Measurements from ENCODE around the gene ZKSCAN3.
"Not testable (repeated sequence)": the region's sequence is repeated elsewhere in the genome, so short reads cannot be mapped to it uniquely, and the experiment has no call there.

Gene ZKSCAN3

DNA sequence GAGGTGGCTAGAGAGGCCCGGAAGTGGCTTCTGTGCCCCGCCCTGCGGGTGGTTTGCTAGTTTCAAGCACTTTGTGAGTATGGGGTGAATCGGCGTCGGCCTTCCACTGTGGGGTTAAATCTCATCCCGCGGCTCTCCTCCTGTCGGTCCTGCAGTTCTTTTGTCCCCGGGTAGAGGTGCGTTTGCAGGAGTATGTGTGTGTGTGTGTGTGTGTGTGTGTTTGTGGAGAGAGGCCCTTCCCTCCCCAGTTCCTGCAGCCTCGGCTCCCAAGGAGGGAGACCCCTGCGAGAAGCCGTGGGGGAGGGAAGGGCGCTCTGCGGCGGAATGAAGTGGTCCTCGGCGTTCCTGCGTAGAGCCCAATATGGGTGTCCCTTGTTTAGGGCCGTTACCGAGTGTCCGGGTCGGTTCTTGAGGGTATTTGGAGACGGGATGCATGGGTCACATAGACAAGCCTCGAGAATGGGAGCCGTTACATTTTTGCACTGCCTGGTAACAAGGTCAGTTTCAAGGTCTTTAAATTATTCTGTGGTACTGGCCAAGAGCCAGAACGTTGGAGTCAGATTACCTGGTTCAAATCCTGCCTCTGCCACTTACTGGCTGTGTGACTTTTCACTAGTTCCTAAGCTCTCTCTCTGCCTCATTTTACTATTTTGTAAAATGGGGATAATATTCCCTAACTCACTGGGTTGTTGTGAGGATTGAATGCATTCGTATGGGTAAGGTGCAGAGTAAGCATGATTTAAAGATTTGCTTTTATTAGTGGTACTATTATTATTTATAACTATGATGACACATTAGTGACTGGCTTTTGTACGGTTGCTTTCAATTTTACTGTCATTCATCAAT is at the start of gene ZKSCAN3:
Gene ZKSCAN3, plus strand, starts transcription at position 56 of the 846 bp plus-strand sequence. CDS start 9,640 bp downstream, outside the sequence.
- DNase-seq, result peak; percentile 69 to 84

DNA sequence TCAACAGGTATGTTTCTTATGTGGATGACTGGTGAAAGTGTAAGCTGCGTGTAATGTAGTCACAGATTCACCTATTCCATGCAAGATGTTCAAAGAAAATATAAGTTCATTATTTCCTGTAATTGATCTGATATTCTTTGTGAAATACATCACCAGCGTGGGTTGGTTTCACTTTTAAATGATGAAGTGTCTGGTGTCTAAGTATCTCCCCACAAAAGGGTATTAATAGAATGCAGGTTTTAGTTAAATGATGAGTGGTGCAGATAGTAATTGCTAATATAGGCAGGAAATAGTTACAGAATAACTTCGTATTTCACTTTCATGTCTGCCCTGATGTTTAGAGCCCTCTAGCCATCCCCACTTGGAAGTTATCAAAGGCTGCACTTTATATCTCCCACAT is 46.2 kb upstream of the ZKSCAN3 start:
- no peak for DNase-seq

DNA sequence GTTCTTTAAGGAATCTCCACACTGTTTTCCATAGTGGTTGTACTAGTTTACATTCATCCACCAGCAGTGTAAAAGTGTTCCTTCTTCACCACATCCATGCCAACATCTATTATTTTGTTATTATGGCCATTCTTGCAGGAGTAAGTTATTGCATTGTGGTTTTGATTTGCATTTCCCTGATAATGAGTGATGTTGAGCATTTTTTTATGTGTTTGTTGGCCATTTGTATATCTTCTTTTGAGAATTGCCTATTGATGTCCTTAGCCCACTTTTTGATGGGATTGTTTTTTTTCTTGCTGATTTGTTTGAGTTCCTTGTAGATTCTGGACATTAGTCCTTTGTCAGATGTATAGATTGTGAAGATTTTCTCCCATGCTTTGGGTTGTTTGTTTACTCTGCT is 43.4 kb upstream of the ZKSCAN3 start:
- not testable (repeated sequence) for DNase-seq

DNA sequence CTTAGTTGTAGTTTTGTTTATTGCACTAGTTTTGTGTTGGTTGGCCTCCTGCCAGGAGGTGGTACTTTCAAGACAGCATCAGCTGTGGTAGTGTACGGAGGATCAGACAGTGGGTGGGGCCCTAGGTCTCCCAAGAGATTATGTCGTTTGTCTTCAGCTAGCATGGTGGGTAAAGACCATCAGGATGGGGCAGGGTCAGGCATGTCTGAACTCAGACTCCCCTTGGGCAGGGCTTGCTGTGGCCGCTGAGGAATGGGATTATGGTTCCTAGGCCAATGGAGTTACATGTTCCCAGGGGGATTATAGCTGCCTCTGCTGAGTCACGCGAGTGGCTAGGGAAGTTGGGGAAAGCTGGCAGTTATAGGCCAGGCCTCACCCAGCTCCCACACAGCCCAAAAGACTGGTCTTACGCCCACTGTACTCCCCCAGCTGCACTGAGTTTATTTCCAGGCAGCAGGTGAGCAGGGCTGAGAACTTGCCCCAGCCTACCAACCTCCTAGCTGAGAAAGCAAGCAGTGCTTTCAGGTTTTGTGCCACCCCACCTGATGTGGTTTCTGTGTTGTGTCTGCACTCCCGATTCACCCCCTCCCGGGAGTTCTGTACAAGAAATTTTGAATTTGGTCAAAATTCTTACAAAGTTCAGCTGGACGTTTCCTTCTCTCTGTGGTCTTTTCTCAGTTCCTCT is 38.5 kb upstream of the ZKSCAN3 start:
- DNase-seq, result peak in 1 of 2 experiments; percentile 44

DNA sequence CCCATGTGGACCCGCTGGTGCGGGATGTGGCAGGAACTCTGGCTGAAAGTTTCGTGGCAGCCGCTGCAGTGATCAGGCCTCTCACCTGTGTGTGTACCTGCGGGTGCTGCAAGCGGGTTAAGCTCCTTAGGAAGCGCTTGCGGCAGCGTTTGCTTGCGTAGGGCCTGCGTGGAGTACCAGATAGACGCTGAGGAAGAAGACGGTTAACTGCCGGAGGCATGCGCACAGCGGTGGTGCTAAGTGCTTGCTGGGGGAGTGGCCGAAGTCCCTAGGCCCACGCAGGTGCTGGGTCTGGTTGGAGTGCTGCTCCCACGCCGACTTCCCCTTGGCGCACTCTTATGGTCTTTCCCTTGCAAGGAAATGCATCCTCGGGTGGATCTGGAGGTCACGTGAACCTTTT is 36.8 kb upstream of the ZKSCAN3 start:
- DNase-seq, result no peak

DNA sequence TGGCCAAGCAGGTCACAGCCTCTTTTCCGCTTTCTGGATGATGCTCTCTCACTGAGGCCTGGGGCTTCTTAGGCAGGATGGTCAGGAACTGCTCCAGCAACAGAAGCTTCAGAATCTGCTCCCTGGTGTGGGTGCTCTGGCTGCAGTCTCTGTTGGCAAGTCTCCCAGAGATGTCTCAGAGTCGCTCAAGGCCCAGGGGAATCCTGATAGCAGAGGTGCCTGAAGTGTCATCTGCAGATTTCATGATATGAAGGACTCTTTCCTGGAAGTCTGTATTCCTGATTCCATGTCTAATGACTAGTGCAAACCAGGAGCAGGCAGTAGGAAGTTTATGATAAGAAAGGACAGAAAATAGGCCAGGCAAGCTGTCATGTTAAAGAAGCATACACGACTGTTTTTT is 34.1 kb upstream of the ZKSCAN3 start:
- no peak for DNase-seq

DNA sequence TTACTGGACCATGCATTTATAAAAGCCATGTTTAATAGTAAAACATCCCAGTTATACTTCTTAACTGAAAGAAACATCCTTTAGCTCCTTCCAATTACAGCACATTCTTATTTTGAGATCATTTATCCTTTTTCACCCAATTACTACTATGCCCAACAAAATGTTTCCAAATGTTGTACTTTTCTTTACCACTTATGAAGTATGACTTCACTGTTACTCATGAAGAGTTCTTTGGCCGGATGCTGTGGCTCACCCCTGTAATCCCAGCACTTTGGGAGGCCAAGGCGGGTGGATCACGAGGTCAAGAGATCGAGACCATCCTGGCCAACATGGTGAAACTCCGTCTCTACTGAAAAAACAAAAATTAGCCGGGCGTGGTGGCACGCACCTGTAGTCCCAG is 31.9 kb upstream of the ZKSCAN3 start:
- not testable (repeated sequence) for DNase-seq

DNA sequence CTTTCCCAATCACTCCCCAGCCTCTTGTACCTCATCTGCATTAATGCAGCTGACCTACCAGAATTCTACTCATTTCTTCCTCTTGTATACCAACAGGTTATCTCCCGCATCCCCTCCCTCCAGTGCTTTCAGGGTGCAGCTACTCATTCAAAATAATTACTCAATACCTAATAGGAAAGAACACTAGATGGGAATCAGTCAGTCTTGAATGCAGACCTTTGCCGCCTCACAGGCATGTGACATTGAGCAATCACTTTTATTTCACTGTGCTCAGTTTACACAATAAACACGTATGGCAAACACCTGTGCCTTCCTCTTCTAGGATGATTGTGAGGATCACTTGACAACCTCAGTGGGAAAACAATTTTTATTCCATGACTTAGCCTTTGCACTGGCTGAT is 27.1 kb upstream of the ZKSCAN3 start:
- DNase-seq, result no peak

DNA sequence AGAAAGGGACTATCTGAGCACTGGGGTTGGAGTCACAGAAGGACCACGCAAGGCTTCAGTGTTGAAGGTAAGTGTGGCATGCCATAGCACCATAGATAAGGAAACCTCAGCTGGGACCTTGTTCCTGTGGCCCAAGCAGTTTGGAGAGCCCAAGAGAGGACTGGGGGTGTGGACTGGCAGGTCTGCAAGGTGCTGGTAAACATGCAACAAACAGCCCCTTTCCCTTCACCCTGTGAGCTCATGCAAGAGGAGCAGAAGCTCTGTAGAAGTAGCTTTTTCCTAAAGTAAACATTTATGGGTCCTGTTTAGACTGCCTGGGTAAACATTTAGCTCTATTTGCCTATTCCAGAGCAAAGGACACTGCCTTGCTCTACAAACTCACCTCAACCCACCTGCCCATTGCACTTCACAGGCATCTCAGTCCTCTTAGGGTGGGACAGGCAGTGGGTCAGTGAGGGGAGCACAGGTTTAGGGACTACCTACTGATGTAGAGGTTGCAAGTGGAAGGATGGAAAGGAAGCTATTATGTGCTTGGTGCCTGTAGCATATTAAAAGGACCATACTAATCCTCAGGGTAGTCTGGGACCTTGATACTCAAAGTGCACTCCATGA is 25.8 kb upstream of the ZKSCAN3 start:
- no peak for DNase-seq

DNA sequence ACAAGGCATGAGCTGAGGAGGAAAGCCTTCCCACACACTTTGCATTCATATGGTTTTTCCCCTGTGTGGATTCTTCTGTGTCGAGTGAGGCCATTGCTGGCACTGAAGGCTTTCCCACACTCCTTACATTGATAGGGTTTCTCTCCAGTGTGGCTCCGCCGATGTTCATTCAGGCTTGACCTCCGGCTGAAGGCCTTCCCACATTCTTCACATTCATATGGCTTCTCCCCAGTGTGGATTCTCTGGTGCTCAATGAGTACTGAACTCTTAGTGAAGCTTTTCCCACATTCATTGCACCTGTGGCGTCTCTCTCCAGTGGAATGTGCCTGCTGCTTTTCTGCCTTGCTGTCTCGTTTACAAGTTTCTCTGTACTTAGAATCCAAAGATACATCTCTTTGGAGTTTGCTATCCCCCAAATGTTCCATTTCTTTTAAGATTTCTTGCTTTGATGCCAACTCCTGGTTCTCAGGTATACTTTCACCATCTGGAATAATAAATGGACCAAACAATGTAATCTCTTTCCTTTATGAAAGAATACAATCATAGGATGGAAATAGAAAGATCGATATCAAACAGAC is 23.3 kb upstream of the ZKSCAN3 start:
- DNase-seq, result no peak

DNA sequence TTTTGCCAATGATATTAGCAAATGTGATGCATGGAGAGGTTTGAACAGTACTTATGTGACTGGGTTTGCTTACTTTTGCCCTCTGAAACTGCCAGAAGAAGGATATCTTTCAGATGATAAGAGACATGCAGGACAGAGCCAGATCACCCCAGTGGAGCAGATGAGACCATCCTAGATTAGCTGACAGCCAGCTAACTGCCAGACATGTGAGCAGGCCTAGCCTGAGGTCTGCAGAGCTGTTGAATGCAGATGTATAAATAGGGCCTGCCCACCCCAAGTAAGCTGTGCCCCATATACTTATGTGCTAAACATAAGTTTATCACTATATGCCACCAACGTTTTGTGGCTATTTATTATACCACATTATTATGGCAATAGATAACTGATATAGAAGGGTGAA is 19.7 kb upstream of the ZKSCAN3 start:
- no peak for DNase-seq

DNA sequence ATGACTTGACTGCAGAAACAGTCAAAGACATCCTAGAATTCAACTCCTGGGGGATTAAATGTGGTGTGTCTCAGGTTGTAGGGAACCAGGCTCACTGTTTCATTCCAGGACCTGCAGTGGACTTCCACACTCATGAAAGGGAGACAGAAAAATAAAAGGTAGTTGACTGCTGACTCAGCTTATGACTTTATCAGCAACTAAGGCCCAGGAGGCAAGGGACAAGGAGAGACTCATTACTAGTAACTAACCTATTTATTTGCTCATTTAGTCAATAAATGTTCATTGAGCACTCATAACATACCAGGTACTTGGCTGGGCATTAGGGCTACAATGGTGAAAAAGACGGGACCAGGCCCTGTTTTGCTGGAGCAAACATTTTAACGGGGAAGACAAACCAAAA is 16.7 kb upstream of the ZKSCAN3 start:
- DNase-seq, result no peak

DNA sequence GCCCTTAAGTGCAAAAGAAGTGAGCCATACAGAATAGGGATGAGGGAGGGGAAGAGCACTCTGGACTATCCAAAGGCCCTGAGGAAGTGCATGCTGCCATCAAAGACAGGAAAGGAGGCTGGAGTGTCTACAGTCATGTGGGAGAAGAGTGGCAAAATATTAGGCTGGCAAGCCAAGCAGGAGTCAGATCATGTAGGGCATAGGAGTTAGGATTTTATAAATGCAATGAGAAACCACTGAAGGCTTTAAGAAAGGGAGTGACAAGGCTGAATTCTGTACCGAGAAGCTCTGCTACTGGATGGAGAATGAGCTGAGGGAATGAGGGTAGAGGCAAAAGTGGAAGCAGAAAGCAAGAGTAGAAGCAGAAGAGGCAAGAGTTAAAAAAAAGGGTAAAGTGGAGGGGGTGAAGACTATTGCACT is 16.1 kb upstream of the ZKSCAN3 start:
- DNase-seq, result no peak

DNA sequence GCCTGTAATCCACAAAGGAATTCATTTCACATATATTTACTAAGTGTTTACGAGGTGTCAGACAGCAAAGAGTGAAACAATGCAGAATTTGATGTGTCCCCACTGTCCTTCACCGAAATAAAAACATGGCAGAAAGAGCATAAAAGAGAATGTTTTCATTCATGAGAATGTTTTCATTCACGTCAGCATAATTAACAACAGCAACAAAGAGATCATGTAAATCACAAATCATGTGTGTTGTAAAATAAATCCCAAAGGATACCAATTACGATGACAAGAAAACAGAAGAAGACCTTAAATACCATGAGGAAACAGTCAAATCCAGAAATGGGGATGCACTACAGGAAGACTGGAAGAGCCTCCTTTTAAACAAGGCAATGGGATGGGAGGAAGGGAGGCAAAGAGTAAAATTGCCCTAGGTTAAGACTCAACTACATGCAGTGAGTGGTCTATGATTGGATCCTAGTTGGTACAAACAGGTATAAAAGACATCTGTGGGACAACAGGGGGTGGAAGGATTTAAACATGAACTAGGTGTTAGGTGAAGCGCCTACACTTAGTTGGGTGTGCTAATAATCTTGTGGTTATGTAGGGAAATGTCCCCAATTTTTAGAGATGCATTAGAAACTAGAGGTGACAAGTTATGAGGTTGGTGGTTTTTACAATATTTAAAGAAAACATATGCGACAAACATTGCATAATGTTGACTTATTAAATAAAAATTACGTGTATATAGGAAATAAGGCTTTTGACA is 15.3 kb upstream of the ZKSCAN3 start:
- DNase-seq, result no peak

DNA sequence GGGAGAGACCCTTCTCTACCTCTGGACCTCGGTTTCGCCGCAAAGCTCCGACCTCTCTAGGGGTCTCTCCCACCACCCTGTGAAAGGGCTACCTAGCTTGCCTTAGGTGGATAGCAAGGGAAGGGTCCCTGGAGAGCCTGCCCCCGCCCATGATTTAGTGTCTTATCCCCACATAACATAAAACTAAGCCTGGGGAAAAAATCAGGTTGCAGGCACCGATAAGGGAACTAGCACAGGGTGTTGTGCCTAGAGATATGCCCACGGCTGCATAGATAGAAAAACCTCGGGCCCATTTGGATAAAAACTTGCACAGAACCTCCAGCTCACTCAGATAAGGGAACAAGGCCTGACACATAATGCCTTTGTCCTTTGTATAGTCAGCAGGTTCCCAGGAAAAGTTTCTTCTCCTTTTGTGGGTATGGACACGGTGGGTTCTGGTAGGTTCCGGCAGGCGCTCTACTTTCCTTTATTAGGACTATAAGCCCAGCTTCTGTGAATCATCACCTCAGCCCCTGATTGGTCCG is 14.6 kb upstream of the ZKSCAN3 start:
- DNase-seq, result no peak

DNA sequence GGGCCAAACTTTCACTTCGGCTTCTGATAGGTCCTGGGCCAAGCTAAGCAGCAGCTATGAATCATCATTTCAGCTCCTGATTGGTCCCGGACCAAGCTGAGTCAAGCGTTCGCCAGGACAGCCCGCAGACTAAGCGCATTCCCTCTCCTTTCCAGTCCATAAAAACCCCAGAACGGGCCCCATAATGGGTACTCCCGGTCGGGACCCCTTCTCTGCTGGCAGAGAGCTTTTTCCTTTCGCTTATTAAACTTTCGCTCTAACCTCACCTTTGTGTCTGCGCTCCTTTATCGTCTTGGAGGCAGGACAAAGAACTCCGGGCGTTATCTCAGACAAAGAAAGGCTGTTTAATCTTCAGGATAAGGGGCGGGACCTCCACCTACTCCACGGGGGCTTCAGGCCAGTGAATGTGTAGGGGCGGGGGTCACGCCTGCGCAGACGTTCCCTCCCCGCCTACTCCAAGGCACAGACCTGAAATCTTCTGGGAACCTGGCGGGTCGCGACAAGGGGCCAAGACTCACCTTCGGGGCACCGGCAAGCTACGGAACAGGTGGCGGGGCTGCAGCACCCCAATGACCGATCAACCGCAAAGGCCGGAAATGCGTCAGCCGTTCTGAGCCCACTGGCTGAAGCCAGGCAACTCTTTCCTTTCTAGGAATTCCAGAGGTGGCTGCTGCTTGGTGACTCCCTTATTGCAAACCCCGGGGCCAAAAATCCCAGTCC is 14.0 kb upstream of the ZKSCAN3 start, which contains the start of gene ZSCAN31:
Gene ZSCAN31, minus strand, starts transcription at position 585 of the 720 bp plus-strand sequence. CDS start 6,465 bp downstream, outside the sequence.
- DNase-seq, result peak; percentile 96 to 97

DNA sequence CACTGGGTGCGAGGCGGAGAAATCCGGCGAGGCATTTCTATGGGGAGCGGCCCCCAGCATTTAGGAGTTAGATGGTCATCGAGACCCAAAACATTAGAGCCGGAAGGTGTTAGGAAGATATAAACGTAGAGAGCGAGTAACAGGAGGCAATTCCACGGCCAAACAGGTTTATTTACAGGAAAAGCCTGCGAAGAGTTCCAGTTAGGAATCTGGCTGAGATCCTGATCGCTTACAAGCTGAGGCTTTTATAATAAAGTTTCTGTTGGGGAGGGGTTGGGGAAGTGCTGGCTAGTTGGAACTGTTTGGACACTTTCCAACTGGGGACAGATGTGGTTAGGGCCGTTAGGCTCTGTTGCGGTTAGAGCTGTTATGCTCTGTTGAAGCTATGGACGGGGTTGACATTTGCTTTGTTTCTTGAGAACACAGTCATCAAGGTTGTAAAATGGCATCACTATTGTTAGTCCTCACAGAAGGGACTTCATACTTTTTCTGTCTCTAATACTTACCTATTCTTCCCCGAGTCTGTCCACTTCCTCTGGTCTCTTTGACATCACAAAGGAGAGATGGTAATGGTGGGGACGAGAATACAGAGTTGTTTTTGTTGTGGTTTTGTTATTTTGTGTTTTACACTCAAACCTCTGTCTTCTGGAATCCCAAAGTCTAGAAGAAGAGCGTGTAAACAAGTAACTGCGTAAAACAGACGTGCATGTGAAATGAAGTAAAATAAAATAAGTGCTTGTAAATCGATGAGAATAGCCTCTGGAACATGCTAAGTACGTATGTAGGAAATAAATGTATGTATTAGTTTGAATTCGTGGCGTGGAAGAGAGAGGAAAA is 13.2 kb upstream of the ZKSCAN3 start:
- DNase-seq, result peak; percentile 35 to 65

DNA sequence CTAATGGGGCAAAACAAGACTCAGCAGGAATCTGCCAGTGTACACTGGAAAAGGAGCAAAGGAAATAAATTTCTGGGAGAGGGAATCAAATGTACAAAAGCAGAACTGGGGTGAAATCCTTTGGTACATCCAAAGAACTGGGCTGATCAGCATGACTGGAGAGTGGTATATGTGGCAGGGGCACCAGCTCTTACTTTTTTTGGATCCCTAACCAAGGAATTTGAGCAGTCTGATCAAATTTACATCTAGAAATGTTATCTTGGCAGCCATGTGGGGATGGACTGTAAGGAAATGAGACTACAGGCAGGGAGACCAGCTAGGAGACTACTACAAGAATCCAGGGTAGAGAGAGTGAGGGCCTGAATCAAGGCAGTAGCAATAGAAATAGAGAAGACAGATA is 12.6 kb upstream of the ZKSCAN3 start:
- no peak for DNase-seq

DNA sequence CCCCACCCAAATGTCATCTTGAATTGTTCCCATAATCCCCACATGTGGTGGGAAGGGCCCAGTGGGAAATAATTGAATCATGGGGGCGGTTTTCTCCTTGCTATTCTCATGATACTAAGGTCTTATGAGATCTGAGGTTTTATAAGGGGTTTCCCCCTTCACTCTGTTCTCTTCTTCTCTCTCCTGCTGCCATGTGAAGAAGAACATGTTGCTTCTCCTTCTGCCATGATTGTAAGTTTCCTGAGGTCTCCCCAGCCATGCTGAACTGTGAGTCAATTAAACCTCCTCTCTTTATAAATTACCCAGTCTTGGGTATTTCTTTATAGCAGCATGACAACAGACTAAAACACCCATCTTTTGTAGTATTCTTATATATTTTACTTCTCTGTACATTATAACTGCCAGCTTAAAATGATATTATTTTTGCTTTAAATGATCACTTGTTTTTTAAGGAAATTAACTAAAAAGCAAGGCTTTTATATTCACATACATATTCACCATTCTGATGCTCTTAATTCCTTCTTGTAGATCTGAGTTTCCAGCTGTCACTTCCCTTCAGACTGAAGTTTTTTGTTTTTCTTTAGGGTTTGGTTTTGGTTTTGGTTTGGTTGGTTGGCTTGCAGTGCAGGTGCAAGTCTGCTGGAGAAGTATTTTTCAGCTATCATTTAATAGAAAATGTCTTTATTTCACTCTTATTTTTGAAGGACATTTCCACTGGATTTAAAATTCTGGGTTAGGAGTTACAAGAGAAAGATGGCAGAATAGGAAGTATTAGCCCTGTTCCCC is 9.2 kb upstream of the ZKSCAN3 start:
- no peak for DNase-seq
